GM23338 (cell line): ENCODE data around the gene ZNF628. TPM values are rescaled to one million over a fixed set of nuclear protein-coding genes. Genes with fewer than 3 reads are reported as not detected.

Experiments used
- EZH2 ChIP-seq: fragments of 200-600 bp; sonication (generic); IDR thresholded peaks from one replicate; pipeline ENCODE4 v1.8.0; 2017; ENCODE audit warnings: antibody characterized with exemption, mild to moderate bottlenecking, low read depth; ENCODE audit not compliant: unreplicated experiment
- EZH2phosphoT487 ChIP-seq: fragments of 200-600 bp; sonication (generic); IDR thresholded peaks from one replicate; pipeline ENCODE4 v1.8.1; 2018; ENCODE audit warnings: antibody characterized with exemption; ENCODE audit not compliant: unreplicated experiment
- JUNB ChIP-seq: IDR thresholded peaks from one replicate; pipeline ENCODE4 v1.6.1; 2016; ENCODE audit warnings: antibody characterized with exemption; ENCODE audit not compliant: unreplicated experiment
- NANOG ChIP-seq: IDR thresholded peaks from 2 replicates; pipeline ENCODE4 v1.6.1; 2016; ENCODE audit warnings: antibody characterized with exemption, borderline replicate concordance
- POLR2AphosphoS5 ChIP-seq: IDR thresholded peaks from 2 replicates; pipeline ENCODE4 v1.6.1; 2016; ENCODE audit warnings: antibody characterized with exemption, low read depth
- ZNF114 ChIP-seq: fragments of 250-450 bp; sonication (Bioruptor Pico); IDR thresholded peaks from 2 replicates; pipeline ENCODE4 v1.5.0; 2020; ENCODE audit warnings: mild to moderate bottlenecking, moderate library complexity
- ZNF462 ChIP-seq: fragments of 250-450 bp; sonication (Bioruptor Pico); IDR thresholded peaks from 2 replicates; pipeline ENCODE4 v1.5.0; 2020; ENCODE audit warnings: mild to moderate bottlenecking, moderate library complexity
- polyA plus RNA-seq: library from polyadenylated mRNA; unstranded; fragments of >200 nt; fragmentation: Nextera tagmentation; extraction: Ambion mirVana; gene quantifications from 2 replicates; pipeline ENCODE4 v1.2.1, GENCODE V29; 2016
- total RNA-seq: library from RNA; depleted of rRNA; stranded (reverse); fragments of >200 nt; shearing (Covaris generic); gene quantifications from 2 replicates; pipeline ENCODE4 v1.2.3, GENCODE V29; 2014
- TF ChIP-seq, protein P1 (sequence below): IDR thresholded peaks from one replicate; pipeline ENCODE4 v1.6.1; 2018; ENCODE audit warnings: antibody characterized with exemption; ENCODE audit not compliant: unreplicated experiment

Gene ZNF628
- total and polyA plus RNA-seq, 2 experiments from 2014 or later, result 4.9 to 10.7 TPM

- TF ChIP-seq, protein P1, sequence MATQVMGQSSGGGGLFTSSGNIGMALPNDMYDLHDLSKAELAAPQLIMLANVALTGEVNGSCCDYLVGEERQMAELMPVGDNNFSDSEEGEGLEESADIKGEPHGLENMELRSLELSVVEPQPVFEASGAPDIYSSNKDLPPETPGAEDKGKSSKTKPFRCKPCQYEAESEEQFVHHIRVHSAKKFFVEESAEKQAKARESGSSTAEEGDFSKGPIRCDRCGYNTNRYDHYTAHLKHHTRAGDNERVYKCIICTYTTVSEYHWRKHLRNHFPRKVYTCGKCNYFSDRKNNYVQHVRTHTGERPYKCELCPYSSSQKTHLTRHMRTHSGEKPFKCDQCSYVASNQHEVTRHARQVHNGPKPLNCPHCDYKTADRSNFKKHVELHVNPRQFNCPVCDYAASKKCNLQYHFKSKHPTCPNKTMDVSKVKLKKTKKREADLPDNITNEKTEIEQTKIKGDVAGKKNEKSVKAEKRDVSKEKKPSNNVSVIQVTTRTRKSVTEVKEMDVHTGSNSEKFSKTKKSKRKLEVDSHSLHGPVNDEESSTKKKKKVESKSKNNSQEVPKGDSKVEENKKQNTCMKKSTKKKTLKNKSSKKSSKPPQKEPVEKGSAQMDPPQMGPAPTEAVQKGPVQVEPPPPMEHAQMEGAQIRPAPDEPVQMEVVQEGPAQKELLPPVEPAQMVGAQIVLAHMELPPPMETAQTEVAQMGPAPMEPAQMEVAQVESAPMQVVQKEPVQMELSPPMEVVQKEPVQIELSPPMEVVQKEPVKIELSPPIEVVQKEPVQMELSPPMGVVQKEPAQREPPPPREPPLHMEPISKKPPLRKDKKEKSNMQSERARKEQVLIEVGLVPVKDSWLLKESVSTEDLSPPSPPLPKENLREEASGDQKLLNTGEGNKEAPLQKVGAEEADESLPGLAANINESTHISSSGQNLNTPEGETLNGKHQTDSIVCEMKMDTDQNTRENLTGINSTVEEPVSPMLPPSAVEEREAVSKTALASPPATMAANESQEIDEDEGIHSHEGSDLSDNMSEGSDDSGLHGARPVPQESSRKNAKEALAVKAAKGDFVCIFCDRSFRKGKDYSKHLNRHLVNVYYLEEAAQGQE, result no peak
- TF ChIP-seq POLR2AphosphoS5, result no peak
- TF ChIP-seq EZH2phosphoT487, result no peak
- no peak for TF ChIP-seq JUNB
- TF ChIP-seq ZNF462 (CRISPR knock-in tag), result no peak
- no peak for TF ChIP-seq EZH2
- TF ChIP-seq ZNF114 (CRISPR knock-in tag), result no peak
- no peak for TF ChIP-seq NANOG
Observed at GRCh38 chr19:55446060-55446459, 30.4 kb upstream of the ZNF628 start (continued).
